ENCODE measurements around the gene GDPD3.

Gene GDPD3

GRCh38 chr16:30078744-30079143 lies 34.6 kb downstream of the GDPD3 start:
- DNase-seq (ENCODE audit: low read depth) = no peak

GRCh38 chr16:30077656-30078055 lies 35.7 kb downstream of the GDPD3 start:
- no peak for DNase-seq (ENCODE audit: low read depth)

- no peak for DNase-seq (ENCODE audit: low read depth)
These were observed 37.0 kb downstream of the GDPD3 start for GRCh38 chr16:30076276-30076791.

- DNase-seq (ENCODE audit: low read depth) = no peak
These were observed 37.6 kb downstream of the GDPD3 start, which contains the start of gene PPP4C for GRCh38 chr16:30075503-30076275. PPP4C (plus strand) TSS chr16:30075994; CDS start chr16:30076378, 384 bp downstream.

- no peak for DNase-seq (ENCODE audit: low read depth)
These were observed 42.8 kb downstream of the GDPD3 start for GRCh38 chr16:30070490-30070889.

- no peak for DNase-seq (ENCODE audit: low read depth)
These were observed 43.5 kb downstream of the GDPD3 start for GRCh38 chr16:30069611-30070462.

GRCh38 chr16:30068750-30069610 lies 44.4 kb downstream of the GDPD3 start:
- no peak for DNase-seq (ENCODE audit: low read depth)

- DNase-seq (ENCODE audit: low read depth) = no peak
These were observed 45.0 kb downstream of the GDPD3 start for GRCh38 chr16:30068333-30068732.

- no peak for DNase-seq (ENCODE audit: low read depth)
These were observed 45.8 kb downstream of the GDPD3 start for GRCh38 chr16:30067584-30067916.

GRCh38 chr16:30066761-30067583 lies 46.4 kb downstream of the GDPD3 start:
- DNase-seq (ENCODE audit: low read depth) = no peak

GRCh38 chr16:30065943-30066760 lies 47.2 kb downstream of the GDPD3 start:
- no peak for DNase-seq (ENCODE audit: low read depth)

GRCh38 chr16:30065102-30065942 lies 48.0 kb downstream of the GDPD3 start, which contains the start of gene ALDOA:
ALDOA (plus strand) TSS chr16:30065760; CDS start chr16:30066898, 1,138 bp downstream.
- DNase-seq (ENCODE audit: low read depth) = peak; percentile 94

GRCh38 chr16:30064729-30065101 lies 48.6 kb downstream of the GDPD3 start:
- no peak for DNase-seq (ENCODE audit: low read depth)

- no peak for DNase-seq (ENCODE audit: low read depth)
These were observed 49.2 kb downstream of the GDPD3 start for GRCh38 chr16:30063893-30064728.

GRCh38 chr16:30063278-30063892 lies 50.0 kb downstream of the GDPD3 start:
- no peak for DNase-seq (ENCODE audit: low read depth)

- no peak for DNase-seq (ENCODE audit: low read depth)
These were observed 52.3 kb downstream of the GDPD3 start for GRCh38 chr16:30060836-30061554.

- no peak for DNase-seq (ENCODE audit: low read depth)
These were observed 53.0 kb downstream of the GDPD3 start for GRCh38 chr16:30060346-30060745.

Data from HS-27A (cell line).